GM19395 (cell line): Measurements from ENCODE around the gene DLST.

Experiments
- ATAC-seq: cut with Tn5 transposase; IDR thresholded peaks from one replicate; pipeline ENCODE4 v1.9.1; 2021; ENCODE audit warnings: mild to moderate bottlenecking, moderate library complexity; ENCODE audit not compliant: unreplicated experiment

Gene DLST

GRCh38 chr14:74892745-74893144, 11.0 kb downstream of the DLST start:
- ATAC-seq, result no peak

DNA sequence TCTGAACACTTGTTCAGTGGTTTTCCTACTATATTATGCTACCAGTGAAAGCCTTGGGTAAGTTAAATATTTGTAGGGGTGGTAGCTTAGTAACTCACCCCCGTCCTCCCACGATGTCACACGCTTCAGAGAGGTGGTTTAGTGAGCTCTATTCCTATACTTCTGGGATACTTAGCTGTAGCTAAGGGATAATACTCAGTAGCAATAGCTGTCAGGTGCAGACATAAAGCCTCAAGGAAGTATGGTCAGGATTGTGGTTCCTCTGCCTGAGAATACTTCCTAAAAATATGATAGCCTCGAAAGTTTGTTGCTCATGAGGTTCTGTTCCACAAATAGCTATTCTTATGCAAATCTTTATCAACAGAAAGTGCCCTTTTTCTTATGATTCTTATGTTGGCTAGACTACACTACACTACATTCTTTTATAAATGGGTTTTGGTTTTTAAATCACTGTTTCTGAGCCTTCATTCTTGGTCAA, 11.9 kb downstream of the DLST start:
- peak; percentile 75 for ATAC-seq

GRCh38 chr14:74896400-74896799, 14.7 kb downstream of the DLST start:
- ATAC-seq, result no peak

GRCh38 chr14:74897642-74898041, 15.9 kb downstream of the DLST start:
- no peak for ATAC-seq

- no peak for ATAC-seq
Measured at GRCh38 chr14:74898083-74898482, 16.4 kb downstream of the DLST start.

GRCh38 chr14:74898694-74899093, 17.0 kb downstream of the DLST start:
- ATAC-seq, result no peak

DNA sequence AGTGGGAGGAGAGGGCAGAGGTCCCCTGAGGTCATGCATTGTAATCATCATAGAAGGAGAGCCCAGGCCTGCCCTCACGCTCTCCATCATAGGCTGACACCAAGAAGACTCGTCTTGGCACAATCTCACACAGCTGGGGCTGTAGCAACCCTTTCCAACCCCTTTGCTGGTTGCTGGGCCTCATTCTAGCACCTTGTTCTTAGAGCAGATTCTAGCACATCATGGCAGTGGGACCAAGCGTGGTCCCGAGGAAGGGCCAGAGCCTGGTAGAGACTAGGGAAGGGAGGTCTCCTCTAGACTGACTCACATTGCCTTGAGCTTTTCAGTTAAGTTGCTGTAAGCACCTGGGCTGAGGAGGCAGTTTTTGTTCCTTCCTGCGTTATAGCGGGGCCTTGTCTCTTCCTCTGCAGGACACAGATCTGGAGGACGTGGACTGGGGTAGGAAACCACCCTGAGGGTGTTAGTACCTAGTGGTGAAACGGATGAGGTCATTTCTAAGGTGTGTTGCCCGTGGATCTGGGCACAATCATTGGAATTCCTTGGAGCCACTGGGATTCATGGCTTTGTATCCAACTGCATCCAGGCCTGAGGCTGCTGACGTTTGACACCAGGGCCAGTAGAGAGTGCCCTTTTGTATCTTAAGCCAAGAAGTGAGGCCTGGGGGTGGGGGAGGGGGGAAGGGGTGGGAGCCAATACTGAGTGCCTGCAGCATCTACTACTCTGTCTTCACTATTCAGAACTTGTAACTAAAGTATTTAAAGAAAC, 21.4 kb downstream of the DLST start:
- no peak for ATAC-seq

GRCh38 chr14:74904635-74905503, 23.2 kb downstream of the DLST start:
- no peak for ATAC-seq

DNA sequence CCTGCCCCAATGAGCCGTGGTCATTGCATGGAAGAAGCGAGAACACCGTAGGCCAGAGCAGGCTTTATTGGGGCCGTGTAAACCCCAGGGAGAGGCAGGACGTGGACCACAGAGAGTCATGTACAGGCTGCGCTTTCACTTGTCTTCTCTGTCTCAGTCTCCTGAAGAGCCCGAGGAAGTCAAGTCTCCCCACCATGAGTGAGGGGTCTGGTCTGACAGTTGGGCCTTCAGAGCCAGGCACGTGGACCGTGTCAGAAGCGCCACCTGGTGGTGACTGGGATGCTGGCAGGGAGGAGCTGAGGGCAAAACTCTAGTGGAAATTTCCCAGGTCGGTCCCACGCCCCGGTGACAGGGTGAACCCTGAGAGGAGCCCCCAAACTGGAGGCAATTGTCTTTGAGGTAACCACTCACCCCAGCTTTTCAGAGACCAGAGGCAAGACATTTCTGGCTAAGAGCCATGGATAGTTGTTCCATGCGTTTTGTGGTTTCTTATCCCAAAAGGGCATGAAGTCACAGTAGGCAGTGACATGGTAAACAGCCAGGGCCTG, 24.0 kb downstream of the DLST start:
- no peak for ATAC-seq

- no peak for ATAC-seq
Measured at GRCh38 chr14:74906925-74907521, 25.3 kb downstream of the DLST start.

DNA sequence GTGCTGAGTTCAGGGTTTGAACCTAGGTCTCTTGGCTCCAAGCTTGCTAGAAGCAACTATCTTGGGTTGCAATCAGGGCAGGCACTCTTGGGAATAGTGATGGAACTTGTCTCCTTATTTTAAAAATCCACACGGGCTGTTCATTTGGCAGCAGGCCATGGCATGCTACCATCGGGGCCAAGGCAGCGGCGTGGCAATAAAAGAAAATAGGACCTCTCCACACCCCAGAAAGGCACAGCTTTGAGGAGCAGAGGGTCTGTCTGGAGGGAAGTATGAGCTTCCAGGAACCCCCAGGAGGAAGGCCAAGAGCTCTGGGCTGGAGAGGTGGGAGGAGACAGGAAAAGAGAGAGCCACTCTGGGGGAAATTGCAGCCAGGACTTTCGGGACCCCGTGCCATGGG, 26.0 kb downstream of the DLST start:
- no peak for ATAC-seq

GRCh38 chr14:74908861-74909341, 27.2 kb downstream of the DLST start:
- ATAC-seq, result no peak

- ATAC-seq, result no peak
Measured at GRCh38 chr14:74909501-74909900, 27.8 kb downstream of the DLST start.

- ATAC-seq, result no peak
Measured at GRCh38 chr14:74909911-74910310, 28.2 kb downstream of the DLST start.

- ATAC-seq, result no peak
Measured at GRCh38 chr14:74910556-74910955, 28.8 kb downstream of the DLST start.

- no peak for ATAC-seq
Measured at GRCh38 chr14:74911221-74911620, 29.5 kb downstream of the DLST start.

DNA sequence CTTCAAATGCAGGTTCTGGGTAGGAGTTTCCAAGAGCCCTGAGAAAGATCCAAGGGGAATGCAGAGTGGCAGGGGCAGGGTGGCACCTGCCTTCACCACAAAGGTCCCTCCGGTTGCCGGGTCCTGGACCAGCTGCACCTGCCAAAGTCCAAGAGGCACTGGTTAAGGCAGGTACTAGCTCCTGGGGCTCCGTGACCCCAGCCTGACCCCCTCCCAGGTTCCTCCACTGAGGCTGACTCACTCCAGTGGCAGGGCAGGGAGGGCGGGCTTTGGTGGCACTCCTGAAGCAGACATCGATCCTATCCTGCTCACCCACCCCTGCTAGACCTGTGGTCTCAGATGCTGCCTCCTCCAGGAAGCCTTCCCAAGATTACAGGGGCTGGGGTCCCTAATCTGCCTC, 30.0 kb downstream of the DLST start:
- ATAC-seq, result no peak

DNA sequence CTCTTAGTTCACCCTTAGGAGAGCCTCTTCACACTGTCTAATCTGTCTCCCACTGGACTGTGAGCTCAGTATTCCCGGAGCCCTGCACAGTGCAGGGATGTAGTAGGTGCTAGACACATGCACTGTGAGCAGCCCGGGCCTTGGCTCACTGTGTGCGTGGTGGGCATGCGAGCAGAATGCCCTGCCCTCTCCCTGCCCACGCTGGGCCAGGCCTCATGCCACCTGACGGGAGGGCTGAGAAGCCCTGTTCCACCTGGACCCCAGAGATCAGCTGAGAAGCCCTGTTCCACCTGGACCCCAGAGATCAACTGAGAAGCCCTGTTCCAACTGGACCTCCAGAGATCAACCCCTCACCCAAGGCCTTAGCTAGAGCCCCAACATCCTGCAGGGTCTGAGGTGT, 30.4 kb downstream of the DLST start:
- no peak for ATAC-seq

GRCh38 chr14:74912801-74913200, 31.1 kb downstream of the DLST start:
- no peak for ATAC-seq

DNA sequence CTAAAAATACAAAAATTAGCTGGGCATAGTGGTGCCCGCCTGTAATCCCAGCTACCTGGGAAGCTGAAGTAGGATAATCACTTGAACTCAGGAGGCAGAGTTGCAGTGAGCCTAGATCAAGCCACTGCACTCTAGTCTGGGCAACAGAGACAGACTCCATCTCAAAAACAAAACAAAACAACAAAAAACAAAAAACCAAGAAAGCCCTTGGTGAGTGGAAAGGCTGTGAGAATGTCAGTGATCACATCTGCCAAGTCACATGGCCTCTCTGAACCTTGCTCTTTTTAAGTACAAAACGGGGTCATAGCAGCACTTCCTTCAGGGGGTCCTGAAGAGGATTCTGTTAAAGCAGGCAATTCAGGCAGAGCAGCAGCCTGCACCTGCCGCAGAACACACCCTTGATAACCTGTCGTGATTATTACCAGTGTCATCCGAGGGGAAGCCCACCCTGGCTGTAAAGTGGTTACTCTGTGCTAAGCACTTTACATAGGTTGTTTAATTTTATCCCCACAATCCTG, 31.7 kb downstream of the DLST start:
- no peak for ATAC-seq

DNA sequence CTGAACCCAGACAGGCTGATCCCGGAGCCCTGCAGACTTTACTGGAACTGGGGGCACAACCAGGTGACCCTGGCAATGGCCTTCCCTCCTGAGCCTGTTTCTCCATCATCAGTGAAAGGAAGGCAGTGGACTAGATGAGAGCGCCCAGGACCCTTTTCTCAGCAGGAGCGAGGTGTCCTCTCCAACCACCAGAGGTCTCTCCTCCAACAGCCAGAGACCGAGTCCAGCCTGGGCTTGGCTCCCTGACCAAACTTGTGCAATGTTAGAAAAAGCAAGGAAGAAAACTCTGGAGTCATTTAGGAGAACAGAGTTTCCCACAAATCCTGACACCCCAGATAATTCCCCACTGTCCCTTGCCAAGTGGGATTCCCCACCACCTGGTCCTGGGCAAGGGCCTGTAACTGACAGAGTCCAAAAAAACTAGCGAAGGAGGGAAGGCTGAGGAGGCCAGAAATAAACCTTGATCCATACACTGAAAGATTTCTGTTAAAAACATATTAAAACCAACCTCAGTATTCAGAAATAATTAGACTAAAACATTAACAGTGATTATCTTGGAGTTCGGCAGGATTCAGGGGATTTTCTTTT, 32.4 kb downstream of the DLST start:
- no peak for ATAC-seq
